Inferior parietal cortex (tissue), 1 donor: ENCODE measurements around the gene YES1.
A peak's percentile ranks its signal among the peaks of the same experiment; 100 is the strongest.
"Not testable (repeated sequence)": the region's sequence is repeated elsewhere in the genome, so short reads cannot be mapped to it uniquely, and the experiment has no call there.

ENCODE experiments used
- DNase-seq: peaks from one replicate; pipeline ENCODE4 v3.0.0-alpha.2; 2016; ENCODE audit errors: extremely low spot score

YES1 gene

DNA sequence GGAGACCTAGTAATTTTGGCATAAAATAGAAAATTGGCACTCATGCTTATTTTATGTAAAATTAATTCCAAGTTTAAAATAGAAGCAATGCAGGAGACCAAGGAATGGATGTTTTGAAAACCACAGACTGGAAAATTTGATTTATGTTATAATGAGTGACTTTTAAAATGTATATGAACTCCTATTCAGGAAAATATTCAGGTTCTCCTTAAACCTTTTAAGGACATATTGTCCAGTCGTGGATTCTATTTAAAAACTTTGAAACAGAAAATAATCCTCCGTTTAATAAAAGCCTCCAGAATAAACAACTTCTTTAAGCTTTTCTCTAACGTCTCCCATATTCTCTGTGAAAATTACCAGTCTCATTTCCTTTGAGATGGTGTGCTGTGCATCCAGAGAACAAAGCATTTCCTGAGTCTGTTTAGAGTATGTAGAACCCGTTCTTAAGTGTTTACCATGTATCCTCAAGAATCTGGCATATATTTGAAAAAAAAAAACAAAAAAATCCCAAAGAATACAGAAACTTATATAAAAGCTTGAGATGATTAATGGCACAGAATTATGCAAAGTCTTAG lies 8.6 kb upstream of the YES1 start:
- no peak for DNase-seq

DNA sequence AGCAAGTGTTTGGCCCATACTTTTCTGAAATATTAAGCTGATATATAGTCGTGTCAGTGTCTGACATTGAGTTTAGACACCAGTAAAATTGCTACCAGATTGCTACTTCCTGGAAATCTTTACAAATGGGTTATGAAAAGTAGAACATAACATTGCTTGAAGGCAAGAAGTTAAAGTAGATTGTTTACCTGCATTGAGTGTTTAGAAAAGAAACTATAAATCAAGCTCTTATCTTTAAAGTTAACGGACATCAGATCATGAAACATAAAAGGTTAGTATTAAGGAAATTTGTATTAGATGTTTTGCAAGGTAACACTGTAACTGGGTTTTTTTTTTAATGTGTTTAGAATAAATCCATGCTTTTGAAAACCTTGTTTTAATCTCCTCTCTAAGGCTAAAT lies 4.8 kb upstream of the YES1 start:
- DNase-seq = no peak

DNA sequence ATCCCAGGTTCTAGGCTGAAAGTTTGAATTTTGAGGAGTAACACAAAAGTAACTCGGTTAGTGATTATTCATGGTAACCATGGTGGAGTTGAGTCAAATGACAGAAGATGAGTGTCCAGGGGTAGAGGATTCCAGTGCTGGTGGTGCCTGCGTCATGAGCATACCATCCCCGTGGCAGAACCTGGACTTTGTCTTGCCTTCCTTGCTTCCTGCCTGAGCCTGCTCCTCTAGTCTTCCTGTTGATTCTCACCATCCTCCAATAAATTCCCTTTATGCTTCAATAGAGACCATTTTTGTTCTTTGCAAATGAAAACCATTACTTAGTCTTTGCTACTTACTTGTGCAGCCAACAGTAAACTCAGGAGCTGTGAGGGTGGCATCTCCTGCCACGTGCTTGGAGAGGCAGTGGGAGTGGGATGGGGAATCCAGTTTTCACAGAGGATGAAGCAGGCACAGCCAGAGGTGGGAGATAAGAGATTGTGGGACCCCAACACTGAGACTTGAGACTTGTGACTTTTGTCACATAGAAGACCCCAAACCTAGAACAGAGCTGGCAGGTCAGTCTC lies 4.1 kb upstream of the YES1 start:
- DNase-seq = no peak

DNA sequence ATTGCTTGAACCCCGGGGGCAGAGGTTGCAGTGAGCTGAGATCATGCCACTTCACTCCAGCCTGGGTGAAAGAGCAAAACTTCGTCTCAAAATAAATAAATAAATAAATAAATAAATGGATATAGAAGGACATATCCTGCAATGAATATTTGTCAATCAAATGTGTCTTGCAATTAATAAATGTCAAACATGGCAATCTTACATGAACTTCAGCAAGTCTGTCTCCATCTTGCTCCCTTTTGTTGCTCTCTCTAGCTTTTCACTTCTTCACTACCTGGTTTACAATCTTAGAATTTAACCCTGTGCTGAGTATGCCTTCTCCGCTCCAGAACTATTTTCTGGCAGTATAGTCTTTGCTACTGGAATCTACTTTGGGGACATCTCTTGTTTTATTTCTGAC lies 3.3 kb upstream of the YES1 start:
- DNase-seq = no peak

DNA sequence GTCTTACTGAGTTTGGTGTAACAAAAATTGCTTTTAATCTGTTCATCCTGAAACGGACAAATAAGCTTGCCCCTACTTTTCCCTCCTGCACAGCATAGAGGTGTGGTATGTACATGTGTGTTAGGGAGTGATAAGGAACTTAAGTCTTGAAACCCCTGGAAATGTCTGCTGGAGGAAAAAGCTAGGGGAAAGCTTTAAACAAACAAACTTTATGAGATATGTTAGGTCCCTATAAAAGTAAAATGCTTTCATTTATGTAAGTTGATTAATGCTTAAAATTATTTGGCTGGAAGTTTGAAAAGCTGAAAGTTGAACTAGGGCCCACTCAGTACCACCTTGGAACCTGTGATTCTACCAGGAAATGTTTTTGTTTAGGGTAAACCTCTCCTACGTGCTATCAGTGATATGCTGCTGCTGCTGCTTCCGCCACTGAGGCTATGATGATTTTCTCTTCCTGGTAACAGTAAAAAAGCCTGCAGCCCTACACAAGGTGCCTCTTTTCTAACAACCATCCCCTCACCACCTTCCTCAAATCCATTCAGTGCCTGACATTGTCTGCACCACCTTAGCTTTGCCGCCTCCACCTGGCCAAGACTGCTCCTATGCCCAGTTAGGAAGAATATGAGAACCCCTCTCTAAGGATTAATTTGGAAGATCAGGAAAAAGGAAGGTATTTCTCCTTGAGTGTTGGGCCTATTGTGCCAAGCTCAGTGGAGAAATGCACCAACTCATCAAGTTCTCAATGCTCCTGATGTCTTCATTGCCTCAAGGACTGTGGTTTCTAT lies 2.5 kb upstream of the YES1 start:
- DNase-seq = no peak

DNA sequence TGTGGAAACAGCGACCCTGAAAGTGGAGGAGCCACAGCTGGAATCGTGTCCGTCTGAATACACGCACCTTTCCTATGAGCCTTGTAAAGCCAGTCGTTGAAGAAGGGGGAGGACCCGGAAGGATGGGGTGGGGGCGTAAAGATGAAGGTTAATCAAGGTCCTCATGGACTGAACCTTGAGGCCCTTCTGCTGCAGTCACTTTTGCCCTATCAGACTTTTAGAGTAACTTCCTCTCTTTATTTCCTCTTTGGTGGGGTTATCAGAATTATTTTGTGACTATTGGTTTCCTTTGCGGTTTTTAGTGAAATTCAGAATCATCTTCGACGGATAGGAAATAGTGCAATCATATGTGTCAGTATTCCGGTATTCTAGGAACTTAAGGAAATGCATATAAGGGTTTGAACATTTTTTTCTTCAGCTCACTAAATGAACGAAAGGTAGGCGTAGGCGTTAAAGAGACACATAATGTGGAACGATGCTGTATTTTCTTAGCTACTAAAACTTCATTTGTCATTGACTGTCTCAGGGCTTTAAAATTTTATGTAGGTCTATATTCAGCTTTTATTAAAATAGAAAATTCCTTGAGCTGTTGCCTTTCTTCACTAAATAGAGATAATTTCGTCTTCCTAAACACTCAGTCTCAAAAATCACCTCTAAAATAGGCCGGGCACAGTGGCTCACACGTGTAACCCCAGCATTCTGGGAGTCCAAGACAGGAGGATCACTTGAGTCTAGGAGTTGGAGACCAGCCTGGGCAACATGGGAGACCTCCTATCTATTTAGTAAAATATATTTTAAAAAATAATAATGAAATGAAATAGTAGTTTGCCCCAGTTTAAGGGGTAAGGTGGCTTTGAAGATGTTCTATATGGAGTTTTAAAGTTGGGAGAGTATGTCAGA lies 1.4 kb upstream of the YES1 start:
- DNase-seq = no peak

DNA sequence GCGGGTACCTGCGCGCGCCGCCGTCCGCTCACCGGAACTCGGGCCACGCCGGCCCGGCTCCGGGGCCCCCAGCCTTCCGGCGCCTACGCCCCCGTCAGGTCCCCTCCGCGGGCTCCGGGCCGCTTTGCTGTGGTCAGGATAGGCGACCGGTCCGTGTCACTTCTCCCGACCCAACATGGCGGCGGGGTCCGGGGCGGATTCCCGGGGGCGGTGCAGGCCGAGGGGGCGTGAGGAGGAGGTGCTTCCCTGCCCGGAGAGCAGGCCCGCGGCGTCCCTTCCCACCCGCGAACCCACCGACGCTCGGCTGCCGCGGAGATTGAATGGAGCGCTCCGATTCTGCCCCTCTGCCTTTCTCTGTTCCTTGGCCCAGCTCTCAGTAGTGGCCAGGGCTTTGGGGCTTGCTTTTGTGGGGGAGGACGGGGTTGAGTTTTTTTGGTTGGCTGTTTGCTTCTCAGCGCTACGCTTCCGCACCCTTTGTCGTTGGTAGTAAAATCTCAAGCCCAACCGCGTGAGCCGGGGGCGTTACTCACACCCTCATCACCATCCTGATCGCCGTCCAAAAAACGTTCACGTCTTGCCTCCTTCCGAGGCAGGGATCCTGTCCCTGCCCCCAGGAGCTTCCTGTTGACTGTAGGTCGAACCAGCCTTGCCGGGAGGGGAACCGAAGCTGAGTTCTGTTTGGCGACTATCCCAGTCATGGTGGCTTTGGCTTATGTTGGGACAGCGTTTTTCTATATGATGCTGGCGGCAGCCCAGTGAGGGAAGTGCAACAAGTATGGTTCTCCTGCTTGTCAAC lies 532 bp upstream of the YES1 start:
- DNase-seq = peak; percentile 31

DNA sequence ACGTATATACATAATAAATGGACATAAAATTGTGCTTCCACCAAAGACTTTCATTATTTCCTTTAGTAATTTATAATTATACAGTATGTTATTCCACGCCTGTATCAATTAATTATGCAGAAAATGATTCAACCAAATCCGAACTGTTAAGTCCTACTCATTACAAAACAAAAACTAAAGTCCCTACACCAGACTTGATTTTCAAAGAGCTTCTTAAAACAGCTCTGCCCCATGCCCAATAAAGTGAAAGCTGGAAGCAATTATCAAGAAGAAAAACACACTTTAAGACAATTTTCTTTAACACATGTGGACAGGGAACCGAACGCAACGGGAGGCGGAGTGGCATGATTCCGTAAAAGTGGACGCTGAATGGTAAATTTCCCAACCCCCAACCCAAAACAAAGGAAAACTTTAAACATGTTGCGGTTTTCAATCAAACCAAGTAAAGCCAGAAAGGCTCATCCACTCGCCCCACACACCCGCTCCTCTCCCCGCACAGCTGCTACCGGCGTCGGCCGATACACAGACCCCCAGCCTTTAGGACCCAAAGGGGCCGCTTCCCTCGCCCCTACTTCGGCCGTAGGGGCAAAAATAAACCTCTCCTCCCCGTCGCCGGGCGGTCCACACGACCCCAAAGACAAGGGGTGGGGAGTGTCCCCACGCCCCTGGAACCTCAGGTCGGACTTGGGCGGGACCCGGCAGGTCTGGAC lies 705 bp downstream of the YES1 start:
- no peak for DNase-seq

DNA sequence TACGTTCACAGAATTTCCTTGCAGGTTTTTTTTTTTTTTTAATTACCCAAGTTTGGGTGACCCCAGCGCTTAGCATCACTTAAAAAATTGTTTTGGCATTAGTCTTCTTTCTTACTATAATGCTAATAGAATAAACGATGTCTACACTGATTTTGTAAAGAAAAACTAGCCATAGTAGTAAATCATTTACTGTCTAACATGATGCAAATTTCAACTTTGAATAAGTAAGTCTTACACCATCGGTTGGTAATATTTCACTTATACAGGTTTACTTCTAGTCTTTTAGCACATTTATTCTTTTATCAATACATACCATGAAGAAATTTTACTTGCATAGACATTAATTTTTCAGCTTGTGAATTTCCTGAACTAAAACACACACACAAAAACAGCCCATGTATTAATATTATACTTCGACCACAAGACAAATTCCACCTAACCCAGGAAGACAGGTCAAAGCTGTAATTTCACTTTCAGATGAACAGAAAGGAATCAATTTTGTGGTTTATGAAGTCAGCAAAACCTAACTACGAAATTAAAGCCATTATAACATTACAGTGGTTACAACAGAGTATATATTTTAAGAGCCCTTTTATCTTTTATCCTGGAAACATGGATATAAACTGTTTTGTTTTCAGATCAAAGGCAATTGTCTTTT lies 1.9 kb downstream of the YES1 start:
- no peak for DNase-seq

DNA sequence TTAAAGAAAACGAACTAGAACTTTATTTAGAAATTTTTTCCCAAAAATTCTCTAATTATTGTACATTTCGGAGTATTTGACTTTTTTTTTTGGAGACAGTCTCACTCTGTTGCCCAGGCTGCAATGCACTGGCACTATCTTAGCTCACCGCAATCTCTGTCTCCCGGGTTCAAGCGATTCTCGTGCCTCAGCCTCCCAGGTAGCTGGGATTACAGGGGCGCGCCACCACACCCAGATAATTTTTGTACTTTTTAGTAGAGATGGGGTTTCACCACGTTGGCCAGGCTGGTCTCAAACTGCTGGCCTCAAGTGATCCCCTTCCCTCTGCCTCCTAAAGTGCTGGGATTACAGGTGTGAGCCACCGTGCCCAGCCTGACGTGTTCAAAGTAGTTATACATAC lies 2.8 kb downstream of the YES1 start:
- DNase-seq = not testable (repeated sequence)

DNA sequence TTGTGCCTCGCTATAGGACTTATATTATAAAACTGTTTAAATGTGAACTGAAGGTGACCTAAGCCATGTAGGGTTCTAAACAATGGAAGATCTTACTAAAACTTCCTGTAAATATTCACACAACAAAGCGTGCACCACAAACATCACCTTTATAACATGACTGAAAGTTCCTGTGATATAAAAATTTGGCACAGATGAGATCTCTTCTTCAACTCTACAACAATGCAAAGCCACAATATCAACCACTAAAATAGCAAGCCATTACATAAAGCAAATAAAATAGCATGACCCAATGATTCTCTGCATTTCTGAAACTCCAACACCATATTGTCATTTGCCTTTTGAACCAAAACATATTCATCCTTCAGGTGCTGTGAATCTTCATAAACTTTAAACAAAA lies 3.5 kb downstream of the YES1 start:
- no peak for DNase-seq

DNA sequence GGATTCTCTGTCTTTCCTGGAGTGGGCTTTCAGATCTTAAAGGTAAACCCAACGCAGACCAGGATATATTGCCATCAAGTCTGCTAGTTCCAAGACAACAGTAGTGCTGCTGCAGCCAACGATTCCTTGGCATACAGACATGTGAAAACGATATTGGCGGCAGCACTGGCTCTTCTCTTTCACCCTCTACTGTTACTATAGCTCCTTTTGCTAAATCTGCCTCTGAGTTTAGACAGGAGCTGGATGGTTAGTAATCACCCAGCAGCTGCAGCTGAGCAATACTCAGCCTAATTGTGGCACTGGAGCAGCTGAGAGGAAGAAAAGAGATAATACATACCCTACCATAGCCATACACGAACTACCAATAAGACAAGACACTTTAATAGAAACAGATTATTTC lies 4.0 kb downstream of the YES1 start:
- DNase-seq = peak; percentile 34

DNA sequence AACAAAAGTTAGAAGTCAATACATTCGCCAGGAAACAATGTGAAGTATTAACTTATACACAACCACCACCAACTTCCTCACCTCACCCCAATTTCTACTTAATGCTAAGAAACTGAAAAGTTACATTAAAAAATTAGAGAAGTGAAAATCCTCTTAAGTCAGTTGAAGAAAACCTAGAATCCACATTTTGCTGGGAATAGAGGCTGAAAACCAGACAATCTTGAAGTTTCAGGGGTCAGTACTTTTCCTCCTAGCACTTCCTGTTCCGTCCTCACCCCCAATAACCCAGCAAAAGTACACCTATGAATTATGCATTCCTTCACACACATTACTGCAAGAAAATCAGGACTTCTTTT lies 6.3 kb downstream of the YES1 start:
- no peak for DNase-seq

DNA sequence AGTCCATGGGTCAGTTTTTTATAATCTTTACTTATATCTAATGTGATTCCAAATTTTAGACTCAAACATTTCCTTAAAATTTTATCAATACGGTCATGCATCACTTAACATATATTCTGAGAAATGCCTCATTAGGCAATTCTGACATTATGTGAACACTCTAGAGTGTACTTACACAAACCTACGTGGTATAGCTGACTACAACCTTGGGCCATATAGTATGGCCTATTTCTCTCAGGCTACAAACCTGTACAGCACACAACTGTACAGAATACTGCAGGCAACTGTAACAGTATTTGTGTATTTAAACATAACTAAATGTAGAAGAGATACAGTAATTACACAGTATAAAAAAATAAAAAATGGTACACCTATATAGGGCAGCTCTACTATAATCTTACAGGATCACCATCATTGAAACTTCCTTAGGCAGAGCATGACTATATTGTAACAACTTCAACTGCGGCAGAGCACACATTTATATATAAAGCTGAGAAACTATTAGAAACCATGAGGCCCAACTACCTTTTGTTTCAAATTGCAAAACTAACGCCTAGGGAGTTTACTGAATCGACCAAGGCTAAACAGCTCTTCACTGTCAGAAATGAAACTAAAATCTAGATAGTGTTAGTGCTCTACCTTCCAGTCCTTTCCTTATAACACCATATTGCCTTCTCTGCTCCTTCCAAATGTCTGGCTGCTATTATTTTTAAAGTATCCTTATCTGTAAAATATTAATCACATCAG lies 6.9 kb downstream of the YES1 start:
- no peak for DNase-seq

DNA sequence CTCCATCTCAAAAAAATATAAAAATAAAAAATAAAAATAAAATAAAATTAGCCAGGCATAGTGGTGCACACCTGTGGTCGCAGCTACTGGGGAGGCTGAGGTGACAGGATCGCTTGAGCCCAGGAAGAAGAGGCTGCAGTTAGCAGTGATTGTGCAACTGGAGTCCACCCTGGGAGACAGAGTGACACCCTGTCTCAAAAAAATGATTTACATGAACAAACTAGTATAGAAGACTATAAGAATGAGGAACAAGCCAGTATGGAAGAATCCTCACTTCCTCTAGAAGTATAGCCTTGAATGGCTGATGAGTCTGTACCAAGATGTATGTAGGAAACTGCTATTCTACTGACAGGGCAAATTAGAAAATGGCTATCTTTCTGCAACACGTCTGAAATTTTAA lies 10.9 kb downstream of the YES1 start:
- no peak for DNase-seq

DNA sequence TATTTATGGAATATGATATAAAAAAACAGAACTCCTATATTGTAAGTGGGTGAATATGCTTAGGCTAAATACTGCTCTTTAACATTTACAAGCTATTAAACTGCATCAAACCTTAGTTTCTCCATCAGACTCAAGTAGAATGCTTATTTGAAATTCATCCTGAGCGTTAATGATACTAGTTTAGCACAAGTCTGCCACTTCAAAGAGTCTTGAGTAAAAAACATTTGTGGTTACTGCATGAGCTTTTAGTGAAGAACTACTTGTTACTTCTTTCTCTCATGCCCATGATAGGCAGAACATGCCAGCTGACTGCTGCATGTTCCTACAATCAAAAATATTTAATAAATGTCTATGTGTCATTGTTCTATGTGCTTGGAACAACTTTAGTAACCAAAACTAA lies 12.1 kb downstream of the YES1 start:
- DNase-seq = no peak

DNA sequence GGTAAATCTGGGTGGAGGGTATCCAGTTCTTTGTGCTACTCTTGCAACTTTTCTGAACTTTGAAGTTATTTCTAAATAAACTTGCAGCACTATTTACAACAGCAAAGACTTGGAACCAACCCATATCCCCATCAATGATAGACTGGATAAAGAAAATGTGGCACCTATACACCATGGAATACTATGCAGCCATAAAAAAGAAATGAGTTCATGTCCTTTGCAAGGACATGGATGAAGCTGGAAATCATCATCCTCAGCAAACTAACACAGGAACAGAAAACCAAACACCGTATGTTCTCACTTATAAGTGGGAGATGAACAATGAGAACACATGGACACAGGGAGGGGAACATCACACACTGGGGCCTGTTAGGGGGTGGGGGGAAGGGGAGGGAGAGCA lies 16.7 kb downstream of the YES1 start:
- not testable (repeated sequence) for DNase-seq

DNA sequence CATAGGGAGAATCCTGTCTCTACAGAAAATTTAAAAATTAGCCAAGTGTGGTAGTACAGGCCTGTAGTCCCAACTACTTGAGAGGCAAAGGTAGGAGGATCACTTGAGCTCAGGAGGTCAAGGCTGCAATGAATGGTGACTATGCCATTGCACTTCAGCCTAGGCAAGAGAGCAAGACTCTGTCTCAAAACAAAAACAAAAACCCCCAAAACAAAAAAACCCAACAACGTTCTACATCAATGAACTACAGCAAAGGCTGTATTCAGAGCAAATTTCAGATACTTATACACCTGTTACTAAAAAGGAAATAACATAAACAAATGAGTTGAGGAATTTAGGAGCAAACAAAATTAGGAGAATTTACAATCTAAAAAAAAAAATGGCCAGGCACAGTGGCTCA lies 22.6 kb downstream of the YES1 start:
- no peak for DNase-seq

DNA sequence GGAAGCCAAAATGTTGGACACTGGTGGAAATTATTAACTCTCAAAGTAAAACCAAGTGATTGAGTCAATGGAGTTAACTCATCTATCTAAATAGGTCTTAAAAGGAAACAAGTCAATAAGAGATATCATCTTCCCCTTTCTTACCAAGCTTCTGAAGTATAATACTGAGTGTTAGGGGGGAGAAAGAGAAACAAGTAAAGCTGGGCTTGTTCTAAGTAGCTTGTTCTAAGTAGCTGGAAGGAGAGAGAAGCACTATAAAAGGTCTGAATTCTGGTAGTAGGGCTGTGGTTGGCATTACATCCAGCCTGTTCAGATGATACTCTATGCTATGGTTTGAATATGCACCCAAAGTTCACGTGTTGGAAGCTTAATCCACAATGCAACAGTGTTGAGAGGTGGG lies 26.8 kb downstream of the YES1 start:
- DNase-seq = no peak
